PFSK-1 (cell line): ENCODE results near the gene TMTC2.

Source experiments
- POLR2AphosphoS5 ChIP-seq: IDR thresholded peaks from 2 replicates; pipeline ENCODE4 v1.6.1; 2012; ENCODE audit warnings: low read depth, mild to moderate bottlenecking, control low read depth, low read length, moderate library complexity
- TAF1 ChIP-seq: IDR thresholded peaks from 2 replicates; pipeline ENCODE4 v1.6.1; 2012; ENCODE audit warnings: low read length, control low read depth, borderline replicate concordance; ENCODE audit not compliant: insufficient read depth

DNA sequence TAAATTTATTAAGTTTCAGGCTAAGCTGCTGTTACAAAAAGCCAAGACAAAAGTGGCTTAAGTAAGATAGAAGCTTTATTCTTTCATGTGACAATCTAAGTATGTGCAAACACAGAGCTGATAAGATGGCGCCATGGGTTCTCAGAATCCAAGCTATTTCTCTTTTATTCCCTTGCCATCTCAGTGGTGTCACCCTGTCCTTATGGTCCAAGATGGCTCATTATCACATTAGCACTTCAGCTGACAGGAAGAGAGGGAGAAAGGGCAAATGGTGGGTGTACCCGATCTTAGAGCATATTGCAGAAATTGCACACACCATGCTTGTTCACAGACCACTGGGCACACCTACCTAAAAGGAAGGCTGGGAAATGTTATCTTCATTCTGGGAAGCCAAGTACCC, 211.7 kb downstream of the TMTC2 start:
- TF ChIP-seq POLR2AphosphoS5 (no peak), TAF1 (no peak)
